ENCODE data around the gene MAP3K10. TPM values are rescaled to one million over a fixed set of nuclear protein-coding genes. Genes with fewer than 3 reads are reported as not detected.
"Not testable (repeated sequence)": the region's sequence is repeated elsewhere in the genome, so short reads cannot be mapped to it uniquely, and the experiment has no call there.

MAP3K10 gene
- total and polyA plus RNA-seq, 8 donors, result 12.9 to 17.2 (median 15.1) TPM

- no peaks in the 10 kb centered on the region for H3K36me3 ChIP-seq
- H3K27ac ChIP-seq, result no peak overlapping the region
- no peak overlapping the region for H3K4me3 ChIP-seq
- peaks cover 6 to 25% of the 10 kb centered on the region in 2 donors for H3K4me1 ChIP-seq
- TF ChIP-seq CTCF (IDR thresholded peaks at IDR 0.05), result no peak
- no peak for DNase-seq
- H3K27me3 ChIP-seq, result peaks cover 0 to 8% of the 10 kb centered on the region in 2 donors
- H3K9me3 ChIP-seq, result no peaks in the 10 kb centered on the region
- intact Hi-C loops (cut with DNase I), result no loop called here
- ATAC-seq, result no peak
Observed at GRCh38 chr19:40144947-40145748, 46.1 kb upstream of the MAP3K10 start.

- DNase-seq; intact Hi-C loops (cut with DNase I); H3K27me3 ChIP-seq; H3K9me3 ChIP-seq; H3K27ac ChIP-seq; H3K36me3 ChIP-seq; H3K4me3 ChIP-seq; ATAC-seq: not testable (repeated sequence)
- H3K4me1 ChIP-seq, result peaks cover 6 to 25% of the 10 kb centered on the region in 2 donors
Observed at GRCh38 chr19:40145749-40146029, 45.5 kb upstream of the MAP3K10 start.

DNA sequence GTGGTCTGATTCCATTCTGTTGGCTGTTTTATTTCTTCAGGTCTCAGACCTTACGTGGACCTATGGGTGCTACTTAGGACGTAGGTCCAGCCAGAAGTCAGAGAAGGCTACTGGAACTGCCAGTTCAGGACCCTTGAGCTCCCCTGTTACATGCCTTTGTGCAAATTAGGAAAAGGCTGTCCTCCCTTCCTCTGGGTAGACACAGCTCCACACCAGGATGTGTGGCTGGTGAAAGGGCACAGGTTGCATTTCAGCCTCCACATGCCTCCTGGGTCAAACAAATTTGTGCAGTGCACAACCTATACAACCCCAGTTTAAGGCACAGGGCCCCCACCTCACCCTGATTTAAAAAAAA lies 43.9 kb upstream of the MAP3K10 start:
- no peaks in the 10 kb centered on the region for H3K36me3 ChIP-seq
- DNase-seq, result no peak
- H3K4me3 ChIP-seq, result no peak overlapping the region
- peaks cover 6 to 25% of the 10 kb centered on the region in 2 donors for H3K4me1 ChIP-seq
- no peak overlapping the region for H3K27ac ChIP-seq
- peaks cover 0 to 8% of the 10 kb centered on the region in 2 donors for H3K27me3 ChIP-seq
- no peak for ATAC-seq
- no peaks in the 10 kb centered on the region for H3K9me3 ChIP-seq
- intact Hi-C loops (cut with DNase I), result no loop called here
- TF ChIP-seq CTCF (IDR thresholded peaks at IDR 0.05), result no peak

DNA sequence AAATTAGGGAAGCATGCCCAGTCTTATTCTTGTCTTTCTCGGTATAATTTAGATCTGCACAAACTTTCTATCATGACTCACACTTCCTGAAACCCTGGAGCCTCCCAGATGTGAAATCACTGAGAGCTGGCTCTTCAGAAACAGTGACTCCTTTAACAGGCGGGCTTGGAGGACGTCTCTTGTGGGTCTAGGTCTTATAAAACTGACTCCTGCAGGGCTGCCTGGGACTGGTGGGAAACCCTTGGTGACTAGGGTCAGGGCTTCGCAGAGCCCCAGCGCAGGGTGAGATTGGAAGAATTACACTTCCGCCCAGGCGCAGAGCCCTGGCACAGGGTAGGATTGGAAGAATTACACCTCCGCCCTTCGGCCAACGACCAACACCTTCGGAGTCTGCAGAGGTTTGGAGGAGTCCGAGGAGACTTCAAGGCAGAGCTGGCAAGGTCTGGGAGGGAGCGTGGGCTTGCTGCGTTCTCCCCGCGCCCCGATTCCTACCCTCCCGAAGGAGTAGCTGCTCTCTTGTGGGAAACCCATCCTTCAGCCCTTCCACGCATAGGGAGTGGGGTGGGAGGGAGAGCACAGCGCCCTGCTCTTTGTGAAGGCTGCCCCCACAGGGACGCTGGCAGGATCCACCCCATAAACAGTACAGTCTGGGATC lies 43.4 kb upstream of the MAP3K10 start:
- TF ChIP-seq CTCF (IDR thresholded peaks at IDR 0.05), result no peak
- ATAC-seq (peak; percentile 86), DNase-seq (no peak)
- H3K27ac ChIP-seq, result peak overlapping the region; percentile 26 to 41
- H3K4me1 ChIP-seq, result peaks cover 6 to 25% of the 10 kb centered on the region in 2 donors
- intact Hi-C loops (cut with DNase I), result no loop called here
- H3K4me3 ChIP-seq, result peak overlapping the region in 1 of 2 donors; percentile 13
- H3K9me3 ChIP-seq, result no peaks in the 10 kb centered on the region
- peaks cover 0 to 8% of the 10 kb centered on the region in 2 donors for H3K27me3 ChIP-seq
- H3K36me3 ChIP-seq, result no peaks in the 10 kb centered on the region

DNA sequence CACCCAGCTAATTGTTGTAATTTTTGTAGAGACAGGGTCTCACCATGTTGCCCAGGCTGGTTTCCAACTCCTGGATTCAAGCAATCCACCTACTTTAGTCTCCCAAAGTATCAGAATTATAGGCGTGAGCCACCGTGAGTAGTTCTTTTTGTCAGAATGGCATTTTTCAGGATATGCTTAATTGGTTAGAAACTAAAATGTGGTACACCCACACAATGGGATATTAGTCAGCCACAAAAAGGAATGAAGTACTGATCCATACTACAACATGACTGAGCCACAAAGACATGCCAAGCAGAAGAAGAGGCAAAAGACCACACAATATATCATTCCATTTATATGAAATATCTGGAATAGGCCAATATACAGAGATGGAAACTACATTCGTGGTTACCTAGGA lies 41.7 kb upstream of the MAP3K10 start:
- no peak for DNase-seq
- no peak for TF ChIP-seq CTCF (IDR thresholded peaks at IDR 0.05)
- no peak for ATAC-seq
- H3K27ac ChIP-seq, result no peak overlapping the region
- no peak overlapping the region for H3K4me3 ChIP-seq
- peaks cover 6 to 17% of the 10 kb centered on the region in 2 donors for H3K4me1 ChIP-seq
- intact Hi-C loops (cut with DNase I), result no loop called here
- no peaks in the 10 kb centered on the region for H3K36me3 ChIP-seq
- peaks cover 0 to 8% of the 10 kb centered on the region in 2 donors for H3K27me3 ChIP-seq
- H3K9me3 ChIP-seq, result no peaks in the 10 kb centered on the region

Data from left lung (tissue), 10 donors.